ENCODE results near the gene PTPRN2.

DNA sequence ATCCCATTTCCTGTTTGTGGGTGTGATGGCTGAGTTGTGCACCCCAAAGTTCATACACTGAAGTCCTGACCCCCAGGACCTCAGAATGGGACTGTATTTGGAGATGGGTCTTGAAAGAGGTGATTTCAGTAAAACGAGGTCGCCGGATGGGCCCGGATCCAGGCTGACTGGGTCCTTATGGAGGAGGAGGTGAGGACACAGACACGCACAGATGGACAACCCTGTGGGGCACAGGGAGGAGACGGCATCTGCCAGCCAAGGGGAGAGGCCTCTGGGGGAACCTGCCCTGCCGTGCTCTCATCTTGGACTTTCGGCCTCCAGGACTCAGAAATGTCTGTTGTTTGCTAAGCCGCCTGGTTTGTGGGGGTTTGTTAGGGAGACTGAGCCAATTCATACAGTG, 61.1 kb downstream of the PTPRN2 start:
- TF ChIP-seq, protein P1, sequence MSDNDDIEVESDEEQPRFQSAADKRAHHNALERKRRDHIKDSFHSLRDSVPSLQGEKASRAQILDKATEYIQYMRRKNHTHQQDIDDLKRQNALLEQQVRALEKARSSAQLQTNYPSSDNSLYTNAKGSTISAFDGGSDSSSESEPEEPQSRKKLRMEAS (IDR thresholded peaks at IDR 0.05; ENCODE audit: insufficient read depth, insufficient read length), result no peak
- TF ChIP-seq EZH2 (IDR thresholded peaks at IDR 0.05; ENCODE audit: borderline replicate concordance, low read depth, low read length, severe bottlenecking) (no peak), POLR2AphosphoS5 (IDR thresholded peaks at IDR 0.05; ENCODE audit: insufficient read depth, low read depth, low read length) (no peak), POLR2A (IDR thresholded peaks at IDR 0.05; ENCODE audit: low read depth, low read length) (no peak)
- TF ChIP-seq, protein P2, sequence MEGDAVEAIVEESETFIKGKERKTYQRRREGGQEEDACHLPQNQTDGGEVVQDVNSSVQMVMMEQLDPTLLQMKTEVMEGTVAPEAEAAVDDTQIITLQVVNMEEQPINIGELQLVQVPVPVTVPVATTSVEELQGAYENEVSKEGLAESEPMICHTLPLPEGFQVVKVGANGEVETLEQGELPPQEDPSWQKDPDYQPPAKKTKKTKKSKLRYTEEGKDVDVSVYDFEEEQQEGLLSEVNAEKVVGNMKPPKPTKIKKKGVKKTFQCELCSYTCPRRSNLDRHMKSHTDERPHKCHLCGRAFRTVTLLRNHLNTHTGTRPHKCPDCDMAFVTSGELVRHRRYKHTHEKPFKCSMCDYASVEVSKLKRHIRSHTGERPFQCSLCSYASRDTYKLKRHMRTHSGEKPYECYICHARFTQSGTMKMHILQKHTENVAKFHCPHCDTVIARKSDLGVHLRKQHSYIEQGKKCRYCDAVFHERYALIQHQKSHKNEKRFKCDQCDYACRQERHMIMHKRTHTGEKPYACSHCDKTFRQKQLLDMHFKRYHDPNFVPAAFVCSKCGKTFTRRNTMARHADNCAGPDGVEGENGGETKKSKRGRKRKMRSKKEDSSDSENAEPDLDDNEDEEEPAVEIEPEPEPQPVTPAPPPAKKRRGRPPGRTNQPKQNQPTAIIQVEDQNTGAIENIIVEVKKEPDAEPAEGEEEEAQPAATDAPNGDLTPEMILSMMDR (IDR thresholded peaks at IDR 0.05; ENCODE audit: extremely low read depth in 1 of 2, insufficient read depth in 1 of 2, low read depth in 1 of 2, low read length in 2 of 2), result no peak

Data from endothelial cell of umbilical vein (primary cell).